ENCODE measurements around the gene TPGS2.

TPGS2 gene

DNA sequence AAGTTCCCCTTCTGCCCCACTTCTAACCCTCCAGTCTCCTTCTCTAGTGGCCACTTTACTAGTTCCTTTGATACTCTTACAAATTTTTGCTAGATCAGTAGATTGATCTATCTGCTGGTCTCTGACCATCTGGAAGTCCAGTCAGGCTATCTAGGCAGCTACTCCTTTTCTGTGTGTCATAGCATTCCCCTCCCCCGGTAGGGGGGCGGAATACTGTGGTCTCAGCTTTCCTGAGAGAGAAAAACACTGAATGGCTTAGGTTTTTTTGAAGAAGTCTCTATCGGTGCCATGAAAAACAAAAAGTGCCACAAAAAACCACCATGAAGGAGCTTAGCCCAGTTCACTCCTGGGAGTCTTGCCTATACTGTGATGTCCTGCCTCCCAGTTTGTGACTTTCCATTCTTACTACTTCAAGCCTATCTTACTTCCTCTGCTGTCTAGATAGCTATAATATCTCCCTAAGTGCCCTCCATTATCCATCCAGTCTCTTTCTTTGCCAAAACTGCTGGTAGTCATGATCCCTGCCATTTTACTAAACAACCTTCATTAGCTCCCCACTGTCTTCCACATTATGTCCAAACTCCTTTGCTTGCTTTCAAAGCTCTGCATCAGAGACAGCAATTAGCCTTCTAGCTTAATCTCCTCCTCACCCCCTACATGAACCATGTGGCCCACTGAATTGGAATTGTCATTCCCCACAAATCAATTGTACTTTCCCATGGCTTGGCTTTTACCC lies 29.9 kb downstream of the TPGS2 start:
- no peak overlapping the region for H3K4me3 ChIP-seq (ENCODE audit: low read depth, low read length)
- TF ChIP-seq, protein P1, sequence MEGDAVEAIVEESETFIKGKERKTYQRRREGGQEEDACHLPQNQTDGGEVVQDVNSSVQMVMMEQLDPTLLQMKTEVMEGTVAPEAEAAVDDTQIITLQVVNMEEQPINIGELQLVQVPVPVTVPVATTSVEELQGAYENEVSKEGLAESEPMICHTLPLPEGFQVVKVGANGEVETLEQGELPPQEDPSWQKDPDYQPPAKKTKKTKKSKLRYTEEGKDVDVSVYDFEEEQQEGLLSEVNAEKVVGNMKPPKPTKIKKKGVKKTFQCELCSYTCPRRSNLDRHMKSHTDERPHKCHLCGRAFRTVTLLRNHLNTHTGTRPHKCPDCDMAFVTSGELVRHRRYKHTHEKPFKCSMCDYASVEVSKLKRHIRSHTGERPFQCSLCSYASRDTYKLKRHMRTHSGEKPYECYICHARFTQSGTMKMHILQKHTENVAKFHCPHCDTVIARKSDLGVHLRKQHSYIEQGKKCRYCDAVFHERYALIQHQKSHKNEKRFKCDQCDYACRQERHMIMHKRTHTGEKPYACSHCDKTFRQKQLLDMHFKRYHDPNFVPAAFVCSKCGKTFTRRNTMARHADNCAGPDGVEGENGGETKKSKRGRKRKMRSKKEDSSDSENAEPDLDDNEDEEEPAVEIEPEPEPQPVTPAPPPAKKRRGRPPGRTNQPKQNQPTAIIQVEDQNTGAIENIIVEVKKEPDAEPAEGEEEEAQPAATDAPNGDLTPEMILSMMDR (IDR thresholded peaks at IDR 0.05; ENCODE audit: low read depth, low read length): no peak

DNA sequence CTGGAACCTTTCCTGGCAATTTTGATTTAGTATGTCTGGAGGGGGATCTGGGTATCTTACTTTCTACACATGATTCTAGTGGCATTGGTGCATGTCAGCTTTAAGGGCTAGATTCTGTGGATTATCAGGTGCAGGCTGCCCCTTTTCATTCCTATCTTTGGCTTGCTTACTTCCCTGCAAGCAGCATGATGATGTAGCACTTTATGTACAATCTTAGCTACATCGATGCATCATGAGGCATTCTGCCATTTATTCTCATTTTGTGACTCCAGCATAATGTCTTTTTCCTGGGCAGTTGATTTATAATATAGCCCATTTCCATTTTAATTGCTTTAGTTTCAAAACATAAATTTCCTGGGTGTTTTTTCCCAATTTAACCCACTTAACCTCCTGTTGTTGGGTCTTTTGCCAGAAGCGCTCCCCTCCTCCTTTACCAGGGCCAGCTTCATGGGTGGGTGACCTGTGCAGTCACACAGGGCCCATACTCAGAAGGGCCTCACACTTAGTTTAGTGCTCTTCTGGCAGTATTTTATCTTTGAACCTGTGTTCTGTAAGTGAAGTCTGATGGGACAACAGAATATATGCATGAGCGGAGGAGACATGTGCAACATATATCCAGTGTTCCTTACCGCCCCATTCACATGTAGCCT lies 36.0 kb downstream of the TPGS2 start:
- TF ChIP-seq, protein P1 (IDR thresholded peaks at IDR 0.05; ENCODE audit: low read depth, low read length): no peak
- H3K4me3 ChIP-seq (ENCODE audit: low read depth, low read length): no peak overlapping the region

- TF ChIP-seq, protein P1 (IDR thresholded peaks at IDR 0.05; ENCODE audit: low read depth, low read length): no peak
- H3K4me3 ChIP-seq (ENCODE audit: low read depth, low read length): no peak overlapping the region
Measured at GRCh38 chr18:36786686-36787085, 42.1 kb downstream of the TPGS2 start.

- TF ChIP-seq, protein P1 (IDR thresholded peaks at IDR 0.05; ENCODE audit: low read depth, low read length): no peak
- no peak overlapping the region for H3K4me3 ChIP-seq (ENCODE audit: low read depth, low read length)
Measured at GRCh38 chr18:36783792-36784191, 45.0 kb downstream of the TPGS2 start.

GRCh38 chr18:36782710-36783109 lies 46.1 kb downstream of the TPGS2 start:
- no peak overlapping the region for H3K4me3 ChIP-seq (ENCODE audit: low read depth, low read length)
- TF ChIP-seq, protein P1 (IDR thresholded peaks at IDR 0.05; ENCODE audit: low read depth, low read length): no peak

- H3K4me3 ChIP-seq (ENCODE audit: low read depth, low read length): no peak overlapping the region
- TF ChIP-seq, protein P1 (IDR thresholded peaks at IDR 0.05; ENCODE audit: low read depth, low read length): no peak
Measured at GRCh38 chr18:36780748-36781147, 48.1 kb downstream of the TPGS2 start.

DNA sequence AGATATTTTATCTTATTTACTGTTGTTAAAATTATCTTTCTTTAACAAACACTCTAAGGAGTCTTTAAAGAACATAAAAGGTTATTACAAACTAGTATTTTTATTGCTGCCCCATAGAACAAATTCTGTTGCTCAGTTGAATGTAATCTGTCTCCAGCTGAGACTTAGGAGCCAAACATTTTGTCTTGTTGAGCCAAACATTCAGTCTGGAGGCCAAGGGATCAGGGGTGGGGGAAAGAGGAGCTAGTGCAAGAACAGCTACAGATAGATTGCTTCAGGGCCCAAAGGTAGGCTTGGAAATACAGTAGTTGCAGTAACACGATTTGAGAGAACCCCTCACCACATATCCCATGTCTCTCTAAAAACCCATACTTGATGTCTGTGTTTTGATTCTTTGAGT lies 51.2 kb downstream of the TPGS2 start:
- TF ChIP-seq, protein P1 (IDR thresholded peaks at IDR 0.05; ENCODE audit: low read depth, low read length): no peak
- no peak overlapping the region for H3K4me3 ChIP-seq (ENCODE audit: low read depth, low read length)

Data from WI38 (cell line).